ENCODE results near the gene PIGH. TPM values are rescaled to one million over a fixed set of nuclear protein-coding genes. Genes with fewer than 3 reads are reported as not detected.

PIGH gene
- total RNA-seq, 6 donors from 2014 or later, result 11.5 to 27.5 (median 23.1) TPM

DNA sequence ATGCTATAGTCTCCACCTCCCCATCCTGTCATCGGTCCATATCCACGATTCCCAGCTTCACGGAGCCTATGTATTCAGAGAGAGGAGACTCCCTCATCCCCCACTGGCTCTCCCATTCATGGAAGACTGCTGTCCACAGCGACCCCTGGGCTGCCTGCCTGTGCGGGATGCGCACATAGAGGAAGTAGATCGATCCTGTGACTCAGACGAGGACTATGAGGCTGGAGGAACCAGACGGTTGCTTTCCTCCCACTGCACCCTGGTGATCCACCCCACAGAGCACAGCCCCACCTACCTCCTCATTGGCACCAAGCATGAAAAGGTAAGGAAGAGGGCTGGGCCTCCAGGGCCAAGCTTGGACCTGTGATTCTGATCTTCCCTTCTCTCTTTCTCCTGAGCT is 24.4 kb downstream of the PIGH start:
- Histone ChIP-seq H3K27me3 (no peaks in the 10 kb centered on the region), H3K4me1 (no peaks in the 10 kb centered on the region), H3K4me3 (no peak overlapping the region), H3K36me3 (no peaks in the 10 kb centered on the region), H3K27ac (no peak overlapping the region), H3K9me3 (no peaks in the 10 kb centered on the region)
- TF ChIP-seq EP300 (IDR thresholded peaks at IDR 0.05), result no peak
- TF ChIP-seq POLR2AphosphoS5 (IDR thresholded peaks at IDR 0.05), result no peak
- TF ChIP-seq, protein P1, sequence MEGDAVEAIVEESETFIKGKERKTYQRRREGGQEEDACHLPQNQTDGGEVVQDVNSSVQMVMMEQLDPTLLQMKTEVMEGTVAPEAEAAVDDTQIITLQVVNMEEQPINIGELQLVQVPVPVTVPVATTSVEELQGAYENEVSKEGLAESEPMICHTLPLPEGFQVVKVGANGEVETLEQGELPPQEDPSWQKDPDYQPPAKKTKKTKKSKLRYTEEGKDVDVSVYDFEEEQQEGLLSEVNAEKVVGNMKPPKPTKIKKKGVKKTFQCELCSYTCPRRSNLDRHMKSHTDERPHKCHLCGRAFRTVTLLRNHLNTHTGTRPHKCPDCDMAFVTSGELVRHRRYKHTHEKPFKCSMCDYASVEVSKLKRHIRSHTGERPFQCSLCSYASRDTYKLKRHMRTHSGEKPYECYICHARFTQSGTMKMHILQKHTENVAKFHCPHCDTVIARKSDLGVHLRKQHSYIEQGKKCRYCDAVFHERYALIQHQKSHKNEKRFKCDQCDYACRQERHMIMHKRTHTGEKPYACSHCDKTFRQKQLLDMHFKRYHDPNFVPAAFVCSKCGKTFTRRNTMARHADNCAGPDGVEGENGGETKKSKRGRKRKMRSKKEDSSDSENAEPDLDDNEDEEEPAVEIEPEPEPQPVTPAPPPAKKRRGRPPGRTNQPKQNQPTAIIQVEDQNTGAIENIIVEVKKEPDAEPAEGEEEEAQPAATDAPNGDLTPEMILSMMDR (IDR thresholded peaks at IDR 0.05), result no peak
- TF ChIP-seq POLR2A (IDR thresholded peaks at IDR 0.05), result no peak
- ATAC-seq (ENCODE audit: low FRiP score in 2 of 2) (no peak), DNase-seq (no peak)
- 81 to 83% methylated on average over 7 to 9 of the region's 9 CpGs for WGBS, 2 donors

DNA sequence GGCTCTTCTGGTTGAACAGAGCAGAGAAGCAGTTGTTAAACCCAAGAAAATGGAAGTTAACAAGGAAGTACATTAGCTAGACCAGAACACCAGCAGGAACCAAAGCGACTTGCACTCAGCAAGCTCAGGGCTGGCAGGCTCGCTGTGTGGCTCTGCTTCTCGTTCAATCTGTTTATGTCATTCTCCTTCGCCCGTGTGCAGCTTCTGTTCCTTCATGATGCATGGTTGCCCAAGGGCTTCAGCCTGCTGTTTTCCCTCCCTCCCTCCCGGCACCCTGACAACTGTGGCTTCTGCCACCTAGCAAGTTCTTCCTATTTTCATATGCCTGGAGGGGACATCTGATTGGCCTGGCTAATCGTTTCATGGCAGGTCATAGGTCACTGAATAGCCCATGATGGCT is 25.3 kb downstream of the PIGH start:
- no peak for TF ChIP-seq POLR2AphosphoS5 (IDR thresholded peaks at IDR 0.05)
- TF ChIP-seq, protein P1 (IDR thresholded peaks at IDR 0.05), result no peak
- no peak for TF ChIP-seq EP300 (IDR thresholded peaks at IDR 0.05)
- TF ChIP-seq POLR2A (IDR thresholded peaks at IDR 0.05), result no peak
- Histone ChIP-seq H3K27ac (no peak overlapping the region), H3K27me3 (no peaks in the 10 kb centered on the region), H3K36me3 (no peaks in the 10 kb centered on the region), H3K4me3 (no peak overlapping the region), H3K9me3 (no peaks in the 10 kb centered on the region), H3K4me1 (no peaks in the 10 kb centered on the region)
- ATAC-seq (ENCODE audit: low FRiP score in 2 of 2), result no peak
- WGBS, 2 donors, result 84 to 89% methylated on average over 7 of the region's 7 CpGs
- no peak for DNase-seq

DNA sequence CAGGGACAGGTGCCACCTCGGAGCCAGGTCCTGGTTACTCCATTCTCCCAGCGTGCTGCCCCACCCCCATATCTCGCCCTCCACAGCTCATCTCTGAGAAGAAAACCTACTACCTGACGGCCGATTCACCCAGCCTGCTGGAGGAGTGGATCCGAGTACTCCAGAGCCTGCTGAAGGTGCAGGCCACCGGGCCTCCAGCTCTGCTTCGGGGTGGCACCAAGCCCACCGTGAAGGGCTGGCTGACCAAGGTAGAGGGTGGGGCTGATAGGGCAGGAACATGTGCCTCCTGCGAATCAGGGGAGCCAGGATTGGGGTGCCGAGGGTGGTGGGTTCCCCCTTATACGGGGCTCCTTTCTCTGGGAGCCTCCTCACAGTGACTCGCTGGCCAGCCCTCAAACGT is 25.9 kb downstream of the PIGH start:
- Histone ChIP-seq H3K27ac (no peak overlapping the region), H3K27me3 (no peaks in the 10 kb centered on the region), H3K9me3 (no peaks in the 10 kb centered on the region), H3K4me1 (no peaks in the 10 kb centered on the region), H3K4me3 (no peak overlapping the region), H3K36me3 (no peaks in the 10 kb centered on the region)
- TF ChIP-seq, protein P1 (IDR thresholded peaks at IDR 0.05), result no peak
- 86 to 91% methylated on average over 4 to 14 of the region's 14 CpGs for WGBS, 2 donors
- ATAC-seq (ENCODE audit: low FRiP score in 2 of 2) (no peak), DNase-seq (no peak)

DNA sequence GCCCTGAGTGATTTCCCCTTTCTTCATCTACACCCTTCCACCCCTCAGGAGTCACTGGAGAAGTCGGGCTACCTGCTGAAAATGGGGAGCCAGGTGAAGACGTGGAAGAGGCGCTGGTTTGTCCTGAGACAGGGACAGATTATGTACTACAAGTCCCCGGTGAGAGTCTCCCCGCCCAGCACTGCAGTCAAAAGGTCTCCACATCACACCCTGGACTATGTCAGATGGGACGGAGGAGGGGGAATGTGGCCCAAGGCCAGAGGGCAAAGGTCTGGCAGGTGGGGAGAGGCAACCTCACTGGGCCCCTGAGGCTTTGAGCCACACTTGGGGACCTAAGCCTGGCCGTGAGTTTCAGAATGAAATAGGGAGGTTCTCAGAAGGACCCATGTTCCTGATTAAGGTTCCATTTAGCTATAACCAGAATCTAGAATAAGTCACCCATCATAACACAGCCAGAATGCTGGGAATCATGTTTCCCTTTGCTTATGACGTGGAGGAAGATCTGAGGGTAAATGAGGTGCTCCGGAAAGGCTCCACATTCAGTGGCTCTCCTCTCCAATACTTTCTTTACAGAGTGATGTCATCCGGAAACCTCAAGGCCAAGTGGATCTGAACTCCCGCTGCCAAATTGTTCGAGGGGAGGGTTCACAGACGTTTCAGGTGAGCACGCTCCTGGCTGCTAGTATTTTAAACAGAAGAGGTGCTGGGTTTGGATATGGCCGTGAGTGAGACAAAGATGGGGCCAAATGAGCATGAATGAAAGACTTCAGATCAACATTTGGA is 26.6 kb downstream of the PIGH start:
- no peak for DNase-seq
- Histone ChIP-seq H3K27ac (no peak overlapping the region), H3K4me1 (no peaks in the 10 kb centered on the region), H3K27me3 (no peaks in the 10 kb centered on the region), H3K9me3 (no peaks in the 10 kb centered on the region), H3K36me3 (no peaks in the 10 kb centered on the region), H3K4me3 (no peak overlapping the region)
- 82 to 90% methylated on average over 15 of the region's 15 CpGs for WGBS, 2 donors
- ATAC-seq (ENCODE audit: low FRiP score in 2 of 2), result no peak
- TF ChIP-seq EP300 (IDR thresholded peaks at IDR 0.05) (no peak), POLR2A (IDR thresholded peaks at IDR 0.05) (no peak), POLR2AphosphoS5 (IDR thresholded peaks at IDR 0.05) (no peak)
- TF ChIP-seq, protein P1 (IDR thresholded peaks at IDR 0.05), result no peak

DNA sequence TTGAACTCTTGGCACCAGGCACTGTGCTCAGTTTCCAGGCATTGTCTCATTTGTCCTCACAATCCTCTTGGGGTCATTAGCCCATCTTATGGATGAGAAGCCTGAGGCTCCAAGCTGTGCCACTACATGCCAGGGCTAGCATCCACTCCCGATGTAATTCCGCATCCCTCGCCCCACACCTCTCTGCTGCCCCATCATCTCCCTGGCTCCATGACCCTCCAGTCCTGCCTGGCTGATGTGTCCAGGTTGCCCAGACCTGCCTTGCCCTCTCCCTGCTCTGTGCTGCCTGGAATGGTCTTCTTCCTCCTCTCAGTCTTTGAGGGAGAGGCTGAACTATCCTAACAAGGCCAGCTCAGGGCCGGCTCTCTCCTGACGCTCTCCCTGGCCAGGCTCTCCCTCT is 27.5 kb downstream of the PIGH start:
- TF ChIP-seq POLR2A (IDR thresholded peaks at IDR 0.05), result no peak
- TF ChIP-seq EP300 (IDR thresholded peaks at IDR 0.05), result no peak
- TF ChIP-seq POLR2AphosphoS5 (IDR thresholded peaks at IDR 0.05), result no peak
- TF ChIP-seq, protein P1 (IDR thresholded peaks at IDR 0.05), result no peak
- H3K27me3 ChIP-seq, result no peaks in the 10 kb centered on the region
- ATAC-seq (ENCODE audit: low FRiP score in 2 of 2), result no peak
- H3K27ac ChIP-seq, result no peak overlapping the region
- no peak overlapping the region for H3K4me3 ChIP-seq
- WGBS, 2 donors, result 93 to 95% methylated on average over 5 of the region's 5 CpGs
- DNase-seq, result no peak
- H3K36me3 ChIP-seq, result no peaks in the 10 kb centered on the region
- no peaks in the 10 kb centered on the region for H3K9me3 ChIP-seq
- no peaks in the 10 kb centered on the region for H3K4me1 ChIP-seq
